ENCODE results near the gene SNX13.

Gene SNX13

GRCh38 chr7:17781491-17782215 lies 158.6 kb downstream of the SNX13 start:
- DNase-seq (ENCODE audit: low read depth in 2 of 2), result no peak

DNA sequence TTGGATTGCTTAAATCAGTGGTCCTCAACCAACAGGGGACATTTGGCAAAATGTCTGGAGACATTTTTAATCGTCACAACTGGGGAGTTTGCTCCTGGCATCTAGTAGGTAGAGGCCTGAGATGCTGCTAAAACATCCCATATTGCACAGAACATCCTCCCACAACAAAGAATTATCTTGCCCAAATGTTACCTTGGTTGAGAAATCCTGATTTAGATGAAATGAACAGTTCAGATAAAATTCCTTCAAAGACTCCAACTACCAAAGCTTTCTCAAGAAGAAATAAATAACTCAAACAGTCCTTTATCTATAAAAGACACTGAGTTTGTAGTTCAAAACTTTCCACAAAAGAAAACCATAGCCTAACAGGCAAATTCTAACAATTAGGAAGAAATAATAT lies 160.9 kb downstream of the SNX13 start:
- DNase-seq (ENCODE audit: low read depth in 2 of 2), result no peak

DNA sequence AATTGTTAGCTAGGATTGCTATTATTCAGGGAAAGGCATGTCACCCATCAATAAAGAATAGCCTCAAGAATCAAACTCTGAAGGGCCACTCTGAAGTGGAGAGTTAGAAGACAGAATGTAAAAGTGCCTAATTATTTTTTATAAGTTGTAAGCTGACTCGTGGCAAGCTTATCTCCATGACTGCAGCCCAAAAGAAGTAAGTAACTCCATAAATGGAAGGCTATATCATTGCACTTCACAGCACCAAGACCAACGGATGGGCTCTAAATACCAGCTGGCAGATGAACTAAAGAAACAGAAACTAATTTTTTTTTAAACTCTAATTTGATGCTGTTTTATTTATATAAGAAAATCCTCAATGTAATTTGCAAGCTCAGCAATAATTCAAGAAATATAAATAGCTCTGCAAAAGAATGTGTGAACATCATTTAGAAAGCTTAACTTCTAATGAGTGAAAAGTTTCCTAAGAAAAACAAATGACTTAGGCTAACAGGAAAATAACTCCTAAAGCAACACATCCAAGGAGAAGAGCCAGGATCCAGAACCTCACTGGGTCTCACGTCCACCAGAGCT lies 165.5 kb downstream of the SNX13 start:
- no peak for DNase-seq (ENCODE audit: low read depth in 2 of 2)

DNA sequence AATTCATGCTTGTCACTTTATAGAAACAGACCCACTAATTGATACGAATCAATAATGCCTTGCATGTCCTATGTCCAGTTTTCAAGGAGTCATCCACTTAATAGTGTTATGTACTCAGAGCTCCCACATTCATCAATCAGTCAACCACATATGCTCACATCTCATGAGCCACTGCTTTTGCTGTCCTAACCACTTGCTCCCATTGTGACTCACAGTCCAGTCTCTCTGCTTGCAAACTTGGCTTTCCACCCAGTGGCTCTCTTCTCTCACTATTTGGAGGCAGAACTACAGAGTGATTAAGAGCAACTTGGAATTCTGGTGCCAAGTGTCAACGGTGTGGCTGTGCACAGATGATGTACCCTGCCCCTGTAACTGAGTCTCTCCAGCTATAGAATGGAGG lies 166.0 kb downstream of the SNX13 start:
- no peak for DNase-seq (ENCODE audit: low read depth in 2 of 2)

GRCh38 chr7:17773289-17773626 lies 167.0 kb downstream of the SNX13 start:
- DNase-seq (ENCODE audit: low read depth in 2 of 2), result no peak

GRCh38 chr7:17772581-17773288 lies 167.6 kb downstream of the SNX13 start:
- DNase-seq (ENCODE audit: low read depth in 2 of 2), result no peak

DNA sequence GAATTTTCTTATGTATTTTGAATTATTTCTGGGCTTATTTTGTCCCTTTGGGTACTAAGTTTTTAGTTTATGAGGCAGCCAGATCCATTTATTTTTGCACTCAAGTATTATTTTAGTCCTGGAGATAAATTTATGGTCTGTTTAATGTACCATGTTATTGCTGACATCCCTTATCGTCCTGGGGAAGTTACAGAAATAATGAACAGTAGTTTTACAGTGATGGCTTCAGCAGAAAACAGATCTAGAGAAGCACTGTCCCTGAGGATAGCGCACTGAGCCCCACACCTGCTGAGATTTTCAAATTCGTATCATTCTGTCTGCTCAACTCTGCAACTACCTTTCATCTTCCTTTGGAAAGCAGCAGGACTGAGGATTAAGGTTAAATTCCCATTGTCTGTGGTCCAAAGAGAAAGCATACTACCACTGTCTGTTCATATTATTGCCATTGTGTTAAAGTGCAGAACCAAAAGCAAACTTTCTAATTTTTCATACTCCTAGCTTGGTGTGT lies 168.3 kb downstream of the SNX13 start:
- no peak for DNase-seq (ENCODE audit: low read depth in 2 of 2)

GRCh38 chr7:17770710-17771375 lies 169.5 kb downstream of the SNX13 start:
- no peak for DNase-seq (ENCODE audit: low read depth in 2 of 2)

DNA sequence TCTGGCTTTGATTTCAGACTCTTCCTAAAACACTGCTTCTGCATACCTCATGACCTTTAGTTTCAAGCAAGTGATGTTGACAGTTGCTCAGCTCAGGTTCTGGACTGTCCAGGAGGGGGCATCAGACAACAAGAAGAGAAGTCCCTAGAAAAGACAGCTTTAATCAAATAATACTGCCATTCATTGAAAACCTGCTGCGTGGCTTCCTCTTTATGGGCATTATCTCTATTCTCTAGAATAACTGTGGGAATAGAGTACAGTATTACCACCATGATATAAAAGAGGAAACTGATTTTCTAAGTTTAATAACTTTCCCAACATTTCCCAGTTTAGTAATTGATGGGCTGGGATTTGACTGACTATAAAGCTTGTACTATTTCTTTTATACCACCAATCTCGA lies 170.4 kb downstream of the SNX13 start:
- DNase-seq (ENCODE audit: low read depth in 2 of 2), result peak; percentile 12 to 41

GRCh38 chr7:17758008-17758407 lies 182.3 kb downstream of the SNX13 start:
- no peak for DNase-seq (ENCODE audit: low read depth in 2 of 2)

GRCh38 chr7:17746020-17746530 lies 194.2 kb downstream of the SNX13 start:
- no peak for DNase-seq (ENCODE audit: low read depth in 2 of 2)

- no peak for DNase-seq (ENCODE audit: low read depth in 2 of 2)
Measured at GRCh38 chr7:17745610-17746009, 194.7 kb downstream of the SNX13 start.

- no peak for DNase-seq (ENCODE audit: low read depth in 2 of 2)
Measured at GRCh38 chr7:17743316-17743715, 197.0 kb downstream of the SNX13 start.

GRCh38 chr7:17741426-17741825 lies 198.9 kb downstream of the SNX13 start:
- no peak for DNase-seq (ENCODE audit: low read depth in 2 of 2)

All from stimulated activated CD4-positive, alpha-beta T cell treated with anti-CD3 and anti-CD28 coated beads, Interleukin-15, amount 100 ng/mL, for 48 hours (primary cell).